Stimulated activated CD4-positive, alpha-beta T cell treated with anti-CD3 and anti-CD28 coated beads, Interleukin-1b, Interleukin-23, amount 100 ng/mL, for 1 hour (primary cell): ENCODE results near the gene KIAA1958.

Source experiments
- DNase-seq, 2 donors: peaks; one replicate each; pipeline ENCODE4 v3.0.0-alpha.2; 2020; ENCODE audit warnings: low read depth in 2 of 2

Gene KIAA1958

GRCh38 chr9:112486221-112487007 is at the start of gene KIAA1958:
KIAA1958 (plus strand) TSS chr9:112486827; CDS start chr9:112574081, 87,254 bp downstream.
- DNase-seq, result peak; percentile 56 to 59

- DNase-seq, result no peak
Observed at GRCh38 chr9:112437406-112437805, 49.2 kb upstream of the KIAA1958 start.

- no peak for DNase-seq
Observed at GRCh38 chr9:112439171-112439570, 47.5 kb upstream of the KIAA1958 start.

- DNase-seq, result no peak
Observed at GRCh38 chr9:112439825-112440224, 46.8 kb upstream of the KIAA1958 start.

- no peak for DNase-seq
Observed at GRCh38 chr9:112443200-112443599, 43.4 kb upstream of the KIAA1958 start.

- no peak for DNase-seq
Observed at GRCh38 chr9:112443636-112444035, 43.0 kb upstream of the KIAA1958 start.

- no peak for DNase-seq
Observed at GRCh38 chr9:112445196-112445595, 41.4 kb upstream of the KIAA1958 start.

GRCh38 chr9:112446080-112446479 is 40.5 kb upstream of the KIAA1958 start:
- DNase-seq, result no peak

GRCh38 chr9:112446526-112446925 is 40.1 kb upstream of the KIAA1958 start:
- DNase-seq, result no peak

GRCh38 chr9:112447283-112447761 is 39.3 kb upstream of the KIAA1958 start:
- no peak for DNase-seq

- no peak for DNase-seq
Observed at GRCh38 chr9:112462855-112463254, 23.8 kb upstream of the KIAA1958 start.

GRCh38 chr9:112465352-112465751 is 21.3 kb upstream of the KIAA1958 start:
- DNase-seq, result no peak

GRCh38 chr9:112472996-112473395 is 13.6 kb upstream of the KIAA1958 start:
- DNase-seq, result no peak

GRCh38 chr9:112473986-112474385 is 12.6 kb upstream of the KIAA1958 start:
- DNase-seq, result no peak

GRCh38 chr9:112475318-112475717 is 11.3 kb upstream of the KIAA1958 start:
- no peak for DNase-seq

GRCh38 chr9:112477330-112477729 is 9.3 kb upstream of the KIAA1958 start:
- no peak for DNase-seq

GRCh38 chr9:112479221-112479620 is 7.4 kb upstream of the KIAA1958 start:
- DNase-seq, result no peak

GRCh38 chr9:112484607-112485006 is 2.0 kb upstream of the KIAA1958 start:
- no peak for DNase-seq

GRCh38 chr9:112485574-112485973 is 1.1 kb upstream of the KIAA1958 start:
- DNase-seq, result no peak

- peak in 1 of 2 donors; percentile 14 for DNase-seq
Observed at GRCh38 chr9:112487008-112487798, 576 bp downstream of the KIAA1958 start.

GRCh38 chr9:112487799-112488340 is 1.2 kb downstream of the KIAA1958 start:
- no peak for DNase-seq

- no peak for DNase-seq
Observed at GRCh38 chr9:112489039-112489546, 2.5 kb downstream of the KIAA1958 start.
